ENCODE results near the gene ADAM8. TPM values are rescaled to one million over a fixed set of nuclear protein-coding genes. Genes with fewer than 3 reads are reported as not detected.

ADAM8 gene
- polyA plus RNA-seq, 1 of the 3 experiments (the other 2 are of a cell fraction), result 1.7 TPM

DNA sequence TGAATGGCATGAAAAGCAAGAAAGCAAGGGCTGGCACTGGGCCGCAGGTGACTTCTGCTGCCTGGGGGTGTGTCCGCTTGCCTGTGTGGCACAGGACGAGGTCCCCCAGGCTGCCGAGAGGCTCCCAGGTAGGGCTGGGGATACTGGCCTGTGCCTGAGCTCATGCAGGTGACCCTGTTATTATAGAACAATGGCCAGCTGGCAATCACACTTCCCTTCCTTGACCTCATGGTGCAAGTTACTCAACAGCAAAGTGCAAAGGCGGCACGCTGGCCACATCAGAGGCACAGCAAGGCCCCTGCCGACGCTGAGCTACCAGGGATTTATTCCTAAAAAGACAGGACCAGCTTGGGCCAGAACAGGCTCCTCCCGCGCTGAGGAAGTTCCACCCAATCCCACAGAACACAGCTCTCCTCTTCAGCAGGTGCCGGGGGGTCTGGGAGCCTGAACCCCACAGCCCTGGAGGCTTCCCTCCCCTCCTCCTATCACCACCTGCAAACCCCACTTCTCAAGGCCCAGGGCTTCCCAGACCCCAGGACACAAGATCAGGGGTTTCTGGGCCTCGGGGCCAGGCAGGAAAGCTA lies 1.4 kb upstream of the ADAM8 start:
- Histone ChIP-seq H3K27ac (ENCODE audit: low read depth in 2 of 2, low read length in 1 of 2) (no peak overlapping the region), H2AFZ (ENCODE audit: low read depth) (no peak overlapping the region), H3K27me3 (ENCODE audit: insufficient read depth) (no peaks in the 10 kb centered on the region), H3K4me3 (ENCODE audit: low read depth in 2 of 2, low read length in 1 of 2) (no peak overlapping the region), H3K36me3 (replicated peaks in 1 of 2; ENCODE audit: control insufficient read depth in 1 of 2, insufficient read depth in 2 of 2, low read length in 1 of 2) (peaks cover 0 to 38% of the 10 kb centered on the region in 2 experiments), H4K20me1 (ENCODE audit: insufficient read depth) (no peaks in the 10 kb centered on the region; the same call in 1 of the 2 replicates), H3K79me2 (ENCODE audit: insufficient read depth) (no peaks in the 10 kb centered on the region), H3K9ac (no peak overlapping the region), H3K4me2 (no peak overlapping the region), H3F3A (replicated peaks; ENCODE audit: insufficient read depth) (no peaks in the 10 kb centered on the region), H3K9me2 (no peaks in the 10 kb centered on the region), H3K4me1 (ENCODE audit: control insufficient read depth in 1 of 2, insufficient read depth in 2 of 2, low read depth in 1 of 2, low read length in 1 of 2) (no peaks in the 10 kb centered on the region; a peak in 1 of 4 replicates), H3K9me3 (no peaks in the 10 kb centered on the region)
- WGBS (ENCODE audit: low lambda C conversion rate), result 97% methylated on average over 8 of the region's 12 CpGs
- CTCF ChIA-PET, result interaction anchor here (1.1 to 3.1 kb wide), 3 partner anchors 26 to 135 kb away, joined by 4 to 9 read pairs (median 5); no protein-coding TSS in a partner anchor
- no peak for DNase-seq
- POLR2A ChIA-PET, result interaction anchor here (1.4 kb wide), 1 partner anchor 12 kb away, joined by 3 read pairs; no protein-coding TSS in a partner anchor
- TF ChIP-seq EP300 (IDR thresholded peaks at IDR 0.05; ENCODE audit: borderline replicate concordance in 1 of 2, low read depth in 1 of 2, low read length in 1 of 2), result no peak
- TF ChIP-seq, protein P1, sequence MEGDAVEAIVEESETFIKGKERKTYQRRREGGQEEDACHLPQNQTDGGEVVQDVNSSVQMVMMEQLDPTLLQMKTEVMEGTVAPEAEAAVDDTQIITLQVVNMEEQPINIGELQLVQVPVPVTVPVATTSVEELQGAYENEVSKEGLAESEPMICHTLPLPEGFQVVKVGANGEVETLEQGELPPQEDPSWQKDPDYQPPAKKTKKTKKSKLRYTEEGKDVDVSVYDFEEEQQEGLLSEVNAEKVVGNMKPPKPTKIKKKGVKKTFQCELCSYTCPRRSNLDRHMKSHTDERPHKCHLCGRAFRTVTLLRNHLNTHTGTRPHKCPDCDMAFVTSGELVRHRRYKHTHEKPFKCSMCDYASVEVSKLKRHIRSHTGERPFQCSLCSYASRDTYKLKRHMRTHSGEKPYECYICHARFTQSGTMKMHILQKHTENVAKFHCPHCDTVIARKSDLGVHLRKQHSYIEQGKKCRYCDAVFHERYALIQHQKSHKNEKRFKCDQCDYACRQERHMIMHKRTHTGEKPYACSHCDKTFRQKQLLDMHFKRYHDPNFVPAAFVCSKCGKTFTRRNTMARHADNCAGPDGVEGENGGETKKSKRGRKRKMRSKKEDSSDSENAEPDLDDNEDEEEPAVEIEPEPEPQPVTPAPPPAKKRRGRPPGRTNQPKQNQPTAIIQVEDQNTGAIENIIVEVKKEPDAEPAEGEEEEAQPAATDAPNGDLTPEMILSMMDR (IDR thresholded peaks at IDR 0.05), result no peak
- TF ChIP-seq FOXM1 (IDR thresholded peaks at IDR 0.05; ENCODE audit: low read depth), result no peak
- TF ChIP-seq GATA2 (CRISPR knock-in tag; IDR thresholded peaks at IDR 0.05), result no peak
- TF ChIP-seq SIN3A (IDR thresholded peaks at IDR 0.05; ENCODE audit: borderline replicate concordance, low read depth, low read length), result no peak
- no peak for TF ChIP-seq POLR2AphosphoS5 (IDR thresholded peaks at IDR 0.05; ENCODE audit: low read depth, low read length)
- TF ChIP-seq TAF1 (IDR thresholded peaks at IDR 0.05; ENCODE audit: borderline replicate concordance, low read depth, low read length), result no peak
- no peak for TF ChIP-seq GABPA (IDR thresholded peaks at IDR 0.05; ENCODE audit: low read depth)
- TF ChIP-seq, protein P2, sequence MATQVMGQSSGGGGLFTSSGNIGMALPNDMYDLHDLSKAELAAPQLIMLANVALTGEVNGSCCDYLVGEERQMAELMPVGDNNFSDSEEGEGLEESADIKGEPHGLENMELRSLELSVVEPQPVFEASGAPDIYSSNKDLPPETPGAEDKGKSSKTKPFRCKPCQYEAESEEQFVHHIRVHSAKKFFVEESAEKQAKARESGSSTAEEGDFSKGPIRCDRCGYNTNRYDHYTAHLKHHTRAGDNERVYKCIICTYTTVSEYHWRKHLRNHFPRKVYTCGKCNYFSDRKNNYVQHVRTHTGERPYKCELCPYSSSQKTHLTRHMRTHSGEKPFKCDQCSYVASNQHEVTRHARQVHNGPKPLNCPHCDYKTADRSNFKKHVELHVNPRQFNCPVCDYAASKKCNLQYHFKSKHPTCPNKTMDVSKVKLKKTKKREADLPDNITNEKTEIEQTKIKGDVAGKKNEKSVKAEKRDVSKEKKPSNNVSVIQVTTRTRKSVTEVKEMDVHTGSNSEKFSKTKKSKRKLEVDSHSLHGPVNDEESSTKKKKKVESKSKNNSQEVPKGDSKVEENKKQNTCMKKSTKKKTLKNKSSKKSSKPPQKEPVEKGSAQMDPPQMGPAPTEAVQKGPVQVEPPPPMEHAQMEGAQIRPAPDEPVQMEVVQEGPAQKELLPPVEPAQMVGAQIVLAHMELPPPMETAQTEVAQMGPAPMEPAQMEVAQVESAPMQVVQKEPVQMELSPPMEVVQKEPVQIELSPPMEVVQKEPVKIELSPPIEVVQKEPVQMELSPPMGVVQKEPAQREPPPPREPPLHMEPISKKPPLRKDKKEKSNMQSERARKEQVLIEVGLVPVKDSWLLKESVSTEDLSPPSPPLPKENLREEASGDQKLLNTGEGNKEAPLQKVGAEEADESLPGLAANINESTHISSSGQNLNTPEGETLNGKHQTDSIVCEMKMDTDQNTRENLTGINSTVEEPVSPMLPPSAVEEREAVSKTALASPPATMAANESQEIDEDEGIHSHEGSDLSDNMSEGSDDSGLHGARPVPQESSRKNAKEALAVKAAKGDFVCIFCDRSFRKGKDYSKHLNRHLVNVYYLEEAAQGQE (IDR thresholded peaks at IDR 0.05; ENCODE audit: low read depth, low read length), result no peak
- TF ChIP-seq, protein P3, sequence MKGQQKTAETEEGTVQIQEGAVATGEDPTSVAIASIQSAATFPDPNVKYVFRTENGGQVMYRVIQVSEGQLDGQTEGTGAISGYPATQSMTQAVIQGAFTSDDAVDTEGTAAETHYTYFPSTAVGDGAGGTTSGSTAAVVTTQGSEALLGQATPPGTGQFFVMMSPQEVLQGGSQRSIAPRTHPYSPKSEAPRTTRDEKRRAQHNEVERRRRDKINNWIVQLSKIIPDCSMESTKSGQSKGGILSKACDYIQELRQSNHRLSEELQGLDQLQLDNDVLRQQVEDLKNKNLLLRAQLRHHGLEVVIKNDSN (IDR thresholded peaks at IDR 0.05; ENCODE audit: borderline replicate concordance, low read depth), result no peak
- TF ChIP-seq NRF1 (IDR thresholded peaks at IDR 0.05; ENCODE audit: low read depth, low read length), result no peak
- no peak for TF ChIP-seq TEAD4 (IDR thresholded peaks at IDR 0.05; ENCODE audit: borderline replicate concordance, insufficient read depth)
- TF ChIP-seq EZH2phosphoT487 (IDR thresholded peaks at IDR 0.05; ENCODE audit: borderline replicate concordance, low read depth), result no peak
- TF ChIP-seq TCF12 (IDR thresholded peaks at IDR 0.05), result no peak
- TF ChIP-seq, protein P4, sequence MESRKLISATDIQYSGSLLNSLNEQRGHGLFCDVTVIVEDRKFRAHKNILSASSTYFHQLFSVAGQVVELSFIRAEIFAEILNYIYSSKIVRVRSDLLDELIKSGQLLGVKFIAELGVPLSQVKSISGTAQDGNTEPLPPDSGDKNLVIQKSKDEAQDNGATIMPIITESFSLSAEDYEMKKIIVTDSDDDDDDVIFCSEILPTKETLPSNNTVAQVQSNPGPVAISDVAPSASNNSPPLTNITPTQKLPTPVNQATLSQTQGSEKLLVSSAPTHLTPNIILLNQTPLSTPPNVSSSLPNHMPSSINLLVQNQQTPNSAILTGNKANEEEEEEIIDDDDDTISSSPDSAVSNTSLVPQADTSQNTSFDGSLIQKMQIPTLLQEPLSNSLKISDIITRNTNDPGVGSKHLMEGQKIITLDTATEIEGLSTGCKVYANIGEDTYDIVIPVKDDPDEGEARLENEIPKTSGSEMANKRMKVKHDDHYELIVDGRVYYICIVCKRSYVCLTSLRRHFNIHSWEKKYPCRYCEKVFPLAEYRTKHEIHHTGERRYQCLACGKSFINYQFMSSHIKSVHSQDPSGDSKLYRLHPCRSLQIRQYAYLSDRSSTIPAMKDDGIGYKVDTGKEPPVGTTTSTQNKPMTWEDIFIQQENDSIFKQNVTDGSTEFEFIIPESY (IDR thresholded peaks at IDR 0.05; ENCODE audit: borderline replicate concordance, low read depth), result no peak
- TF ChIP-seq RXRA (IDR thresholded peaks at IDR 0.05; ENCODE audit: borderline replicate concordance, low read depth), result no peak
- TF ChIP-seq SMC3 (IDR thresholded peaks at IDR 0.05; ENCODE audit: low read depth, low read length), result no peak
